Sigmoid colon (tissue), 7 donors: ENCODE data around the gene GALNT17. TPM values are rescaled to one million over a fixed set of nuclear protein-coding genes. Genes with fewer than 3 reads are reported as not detected.

ENCODE experiments used
- DNase-seq: peaks from one replicate; pipeline ENCODE4 v3.0.0-alpha.2; 2019
- H3K27ac ChIP-seq, 4 donors: fragments of 200-600 bp; sonication (generic); one replicate each; pipeline ENCODE4 v1.5.1; 2016 to 2019; ENCODE audit warnings: mild to moderate bottlenecking in 1 of 4
- H3K27me3 ChIP-seq, 3 donors: fragments of 200-600 bp; sonication (generic); one replicate each; pipeline ENCODE4 v1.5.1; 2019; ENCODE audit warnings: mild to moderate bottlenecking in 1 of 3
- H3K36me3 ChIP-seq, 4 donors: fragments of 200-600 bp; sonication (generic); one replicate each; pipeline ENCODE4 v1.5.1; 2016 to 2019
- H3K4me1 ChIP-seq, 4 donors: fragments of 200-600 bp; sonication (generic); one replicate each; pipeline ENCODE4 v1.5.1; 2017 to 2019
- H3K4me3 ChIP-seq, 4 donors: fragments of 200-600 bp; sonication (generic); one replicate each; pipeline ENCODE4 v1.5.1; 2017 to 2019; ENCODE audit warnings: mild to moderate bottlenecking in 2 of 4, moderate library complexity in 1 of 4
- H3K9me3 ChIP-seq, 4 donors: fragments of 200-600 bp in 3 of 4; sonication (generic) in 3 of 4; one replicate each; pipeline versions ENCODE4 v1.5.1 to v1.6.1; 2013 to 2019
- CTCF ChIP-seq, 4 experiments: fragments of 450-650 bp in 3 of 4; fragments of 200-600 bp in 1 of 4; IDR thresholded peaks; one replicate each; pipeline ENCODE4 v1.5.1; 2016 to 2019; ENCODE audit warnings: antibody characterized with exemption in 4 of 4, mild to moderate bottlenecking in 3 of 4, moderate library complexity in 2 of 4
- EP300 ChIP-seq, 4 donors: sonication (generic); formaldehyde crosslinking; IDR thresholded peaks; one replicate each; pipeline ENCODE4 v1.6.1; 2017; ENCODE audit warnings: antibody characterized with exemption in 4 of 4
- POLR2A ChIP-seq, 2 donors: fragments of 450-650 bp; IDR thresholded peaks; one replicate each; pipeline ENCODE4 v1.6.1; 2016; ENCODE audit warnings: antibody characterized with exemption in 2 of 2, mild to moderate bottlenecking in 2 of 2, moderate library complexity in 2 of 2
- POLR2AphosphoS5 ChIP-seq, 4 donors: sonication (generic); formaldehyde crosslinking; IDR thresholded peaks; one replicate each; pipeline ENCODE4 v1.6.1; 2017; ENCODE audit warnings: antibody characterized with exemption in 4 of 4
- WGBS, 2 donors: extraction: QIAGEN DNeasy Blood & Tissue Kit; methylation state at CpG; one replicate each; pipeline ENCODE4 v1.1.7; 2013; 5-methylcytosine and 5-hydroxymethylcytosine counted together
- intact Hi-C: fragments of 100-400 bp; cut with DNase I; formaldehyde crosslinking; loops from one replicate; pipeline ENCODE4 v1.15.1; 2023
- polyA plus RNA-seq, 3 donors: library from polyadenylated mRNA; stranded (reverse); fragments of 200-250 nt; gene quantifications; one replicate each; pipeline ENCODE4 v1.2.3, GENCODE V29; 2013
- total RNA-seq, 4 donors: library from RNA; depleted of rRNA; stranded (reverse); fragments of >200 nt; gene quantifications; one replicate each; pipeline ENCODE4 v1.1.0, GENCODE V29; 2016
- donor health status: healthy with polysubstance abuse.
- donor health status: Bipolar disorder and iron deficiency.
- donor health status: healthy.

The GALNT17 gene
- total and polyA plus RNA-seq, 7 donors: 1.8 to 45.4 (median 15.1) TPM; not detected in 1

- H3K27me3 ChIP-seq: no peaks in the 10 kb centered on the region
- H3K4me1 ChIP-seq: no peaks in the 10 kb centered on the region
- DNase-seq: no peak
- intact Hi-C loops: loop anchor here (10.0 kb wide), 1 partner anchor 505 kb away; no protein-coding TSS in a partner anchor
- H3K9me3 ChIP-seq: no peaks in the 10 kb centered on the region
- TF ChIP-seq CTCF (IDR thresholded peaks at IDR 0.05) (no peak), POLR2A (IDR thresholded peaks at IDR 0.05) (no peak), POLR2AphosphoS5 (IDR thresholded peaks at IDR 0.05) (no peak), EP300 (IDR thresholded peaks at IDR 0.05) (no peak)
- WGBS, 2 donors: 71 to 75% methylated on average over 10 of the region's 10 CpGs
- no peaks in the 10 kb centered on the region for H3K36me3 ChIP-seq
- H3K27ac ChIP-seq: no peak overlapping the region
- H3K4me3 ChIP-seq: no peak overlapping the region
Observed at GRCh38 chr7:71739520-71740173, 607.7 kb downstream of the GALNT17 start.

GRCh38 chr7:71740174-71740560 lies 608.2 kb downstream of the GALNT17 start:
- 83 to 90% methylated on average over 5 of the region's 5 CpGs for WGBS, 2 donors
- intact Hi-C loops: no loop called here

DNA sequence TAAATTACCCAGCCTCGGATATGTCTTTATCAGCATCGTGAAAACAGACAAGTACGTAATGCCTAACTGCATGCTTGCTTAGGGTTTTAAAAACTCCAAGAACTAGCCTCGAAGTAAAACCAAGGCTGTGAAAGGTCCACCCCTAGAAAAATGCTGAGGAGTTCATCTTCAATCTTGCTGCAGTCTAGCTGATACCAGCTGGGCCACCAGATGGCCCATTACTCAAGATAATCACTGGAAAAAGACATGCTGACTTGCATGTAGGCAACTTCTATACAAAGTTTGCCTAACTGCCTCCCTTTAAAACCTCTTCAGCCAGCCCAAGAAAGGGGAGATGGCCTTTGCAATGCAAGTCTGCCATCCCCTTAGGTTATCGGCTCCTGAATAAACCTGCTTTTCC lies 614.1 kb downstream of the GALNT17 start:
- H3K4me1 ChIP-seq: no peaks in the 10 kb centered on the region
- H3K27ac ChIP-seq: no peak overlapping the region
- no peak for DNase-seq
- intact Hi-C loops: no loop called here
- no peaks in the 10 kb centered on the region for H3K36me3 ChIP-seq
- H3K9me3 ChIP-seq: peaks cover 0 to 3% (median under 1%) of the 10 kb centered on the region in 4 donors
- peaks cover 0 to 4% (median 0%) of the 10 kb centered on the region in 3 donors for H3K27me3 ChIP-seq
- TF ChIP-seq POLR2A (IDR thresholded peaks at IDR 0.05): no peak
- no peak overlapping the region for H3K4me3 ChIP-seq
- 79 to 84% methylated on average over 5 of the region's 5 CpGs for WGBS, 2 donors

More at GRCh38 chr7:71740174-71740560, 608.2 kb downstream of the GALNT17 start:
- H3K4me1 ChIP-seq: no peaks in the 10 kb centered on the region
- no peak for TF ChIP-seq POLR2AphosphoS5 (IDR thresholded peaks at IDR 0.05)
- TF ChIP-seq CTCF (IDR thresholded peaks at IDR 0.05): no peak
- no peak for DNase-seq
- no peak overlapping the region for H3K4me3 ChIP-seq
- H3K36me3 ChIP-seq: no peaks in the 10 kb centered on the region
- H3K27ac ChIP-seq: no peak overlapping the region
- H3K27me3 ChIP-seq: no peaks in the 10 kb centered on the region
- H3K9me3 ChIP-seq: no peaks in the 10 kb centered on the region

DNA sequence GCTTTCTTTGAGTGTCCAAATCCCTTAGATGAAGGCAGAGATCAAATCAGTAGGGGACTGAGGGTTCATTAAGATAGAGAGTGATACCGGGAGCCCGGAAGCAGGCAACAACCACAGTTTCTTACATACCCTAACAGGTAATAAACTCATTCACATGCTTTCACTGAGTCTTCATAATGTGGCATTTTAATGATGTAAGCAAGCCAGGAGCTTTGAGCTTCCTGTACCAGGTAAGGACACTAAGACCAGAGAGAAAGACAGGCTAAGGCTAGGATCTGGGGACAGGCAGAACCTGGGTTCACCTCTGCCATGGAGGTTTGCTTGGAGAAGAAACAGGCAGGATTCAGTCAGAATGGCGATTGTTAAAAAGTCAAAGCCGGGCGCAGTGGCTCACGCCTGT lies 618.3 kb downstream of the GALNT17 start:
- peaks cover 4 to 40% (median 16%) of the 10 kb centered on the region in 3 donors for H3K27me3 ChIP-seq
- WGBS, 2 donors: 94 to 96% methylated on average over 6 of the region's 6 CpGs

More for the DNA sequence above, 618.3 kb downstream of the GALNT17 start:
- Histone ChIP-seq H3K27ac (no peak overlapping the region), H3K4me3 (no peak overlapping the region), H3K4me1 (peaks cover 0 to 9% (median 6%) of the 10 kb centered on the region in 4 donors), H3K9me3 (peaks cover 0 to 3% (median under 1%) of the 10 kb centered on the region in 4 donors), H3K36me3 (no peaks in the 10 kb centered on the region)
- TF ChIP-seq EP300 (IDR thresholded peaks at IDR 0.05) (no peak), CTCF (IDR thresholded peaks at IDR 0.05) (no peak), POLR2A (IDR thresholded peaks at IDR 0.05) (no peak), POLR2AphosphoS5 (IDR thresholded peaks at IDR 0.05) (no peak)
- intact Hi-C loops: no loop called here
- no peak for DNase-seq
